ENCODE measurements around the gene PRDM16.
A peak's percentile ranks its signal among the peaks of the same experiment; 100 is the strongest.

PRDM16 gene

GRCh38 chr1:3128431-3129132, 59.6 kb downstream of the PRDM16 start:
- DNase-seq = no peak

GRCh38 chr1:3129133-3129490, 60.1 kb downstream of the PRDM16 start:
- no peak for DNase-seq

- DNase-seq = no peak
Observed at GRCh38 chr1:3130268-3130667, 61.3 kb downstream of the PRDM16 start.

GRCh38 chr1:3132660-3133059, 63.7 kb downstream of the PRDM16 start:
- no peak for DNase-seq

GRCh38 chr1:3133686-3134085, 64.7 kb downstream of the PRDM16 start:
- peak; percentile 6 for DNase-seq

- no peak for DNase-seq
Observed at GRCh38 chr1:3134381-3135072, 65.5 kb downstream of the PRDM16 start.

GRCh38 chr1:3135073-3135702, 66.2 kb downstream of the PRDM16 start:
- DNase-seq = no peak

GRCh38 chr1:3135744-3136455, 66.9 kb downstream of the PRDM16 start:
- no peak for DNase-seq

- no peak for DNase-seq
Observed at GRCh38 chr1:3136532-3136931, 67.5 kb downstream of the PRDM16 start.

GRCh38 chr1:3137111-3138100, 68.4 kb downstream of the PRDM16 start:
- DNase-seq = no peak

- no peak for DNase-seq
Observed at GRCh38 chr1:3138623-3139151, 69.7 kb downstream of the PRDM16 start.

GRCh38 chr1:3139451-3139852, 70.4 kb downstream of the PRDM16 start:
- no peak for DNase-seq

- no peak for DNase-seq
Observed at GRCh38 chr1:3139871-3140361, 70.9 kb downstream of the PRDM16 start.

- no peak for DNase-seq
Observed at GRCh38 chr1:3140437-3140836, 71.4 kb downstream of the PRDM16 start.

GRCh38 chr1:3141129-3141528, 72.1 kb downstream of the PRDM16 start:
- DNase-seq = no peak

GRCh38 chr1:3141836-3142235, 72.8 kb downstream of the PRDM16 start:
- DNase-seq = no peak

GRCh38 chr1:3142236-3142635, 73.2 kb downstream of the PRDM16 start:
- DNase-seq = no peak

GRCh38 chr1:3142751-3143150, 73.7 kb downstream of the PRDM16 start:
- DNase-seq = no peak

- no peak for DNase-seq
Observed at GRCh38 chr1:3145532-3146325, 76.7 kb downstream of the PRDM16 start.

- DNase-seq = no peak
Observed at GRCh38 chr1:3146458-3146857, 77.5 kb downstream of the PRDM16 start.

- DNase-seq = no peak
Observed at GRCh38 chr1:3146907-3147306, 77.9 kb downstream of the PRDM16 start.
